ENCODE measurements around the gene POTEF. TPM values are rescaled to one million over a fixed set of nuclear protein-coding genes. Genes with fewer than 3 reads are reported as not detected.
"Not testable (repeated sequence)": the region's sequence is repeated elsewhere in the genome, so short reads cannot be mapped to it uniquely, and the experiment has no call there.

POTEF gene
- total RNA-seq, 4 donors from 2014 or later = not detected

- Histone ChIP-seq H3K4me3 (no peak overlapping the region), H3K36me3 (no peaks in the 10 kb centered on the region), H3K27me3 (no peaks in the 10 kb centered on the region), H3K4me1 (no peaks in the 10 kb centered on the region), H3K9me3 (no peaks in the 10 kb centered on the region), H3K27ac (no peak overlapping the region)
- in situ Hi-C loops (cut with MboI; ENCODE audit: low pct_ligation_motif_present in 1 of 4, low pct_unique_long_range_greater_than_20kb in 1 of 4, low sequenced_read_pairs in 3 of 4) = loop anchor here in 2 of 4 donors (25.0 kb wide), 1 partner anchor 182 kb away; the partner anchor contains the start of gene IMP4 (in 2 of the 2)
- TF ChIP-seq POLR2A (IDR thresholded peaks at IDR 0.05) (no peak), EP300 (IDR thresholded peaks at IDR 0.05; ENCODE audit: low read depth) (no peak), POLR2AphosphoS5 (IDR thresholded peaks at IDR 0.05) (no peak), CTCF (IDR thresholded peaks at IDR 0.05) (no peak)
- WGBS, 2 donors (ENCODE audit: low coverage in 1 of 2) = 91 to 100% methylated on average over 1 to 26 of the region's 29 CpGs
- no peak for DNase-seq
- intact Hi-C loops (cut with DNase I; ENCODE audit: low total_unique reads) = no loop called here
Observed at GRCh38 chr2:130154773-130155765, 26.0 kb upstream of the POTEF start.

GRCh38 chr2:130154423-130154770 lies 25.4 kb upstream of the POTEF start:
- intact Hi-C loops (cut with DNase I; ENCODE audit: low total_unique reads); H3K27ac ChIP-seq; H3K36me3 ChIP-seq; H3K9me3 ChIP-seq; H3K27me3 ChIP-seq; DNase-seq; H3K4me3 ChIP-seq; H3K4me1 ChIP-seq: not testable (repeated sequence)
- WGBS, 2 donors (ENCODE audit: low coverage in 1 of 2) = 91% methylated on average over 8 of the region's 8 CpGs; no CpG with 5 or more reads in 1 of the 2 donors
- in situ Hi-C loops (cut with MboI; ENCODE audit: low pct_ligation_motif_present in 1 of 4, low pct_unique_long_range_greater_than_20kb in 1 of 4, low sequenced_read_pairs in 3 of 4) = loop anchor here in 2 of 4 donors (25.0 kb wide), 1 partner anchor 183 kb away; the partner anchor contains the start of gene IMP4 (in 2 of the 2)

GRCh38 chr2:130153721-130154422 lies 24.9 kb upstream of the POTEF start:
- H3K36me3 ChIP-seq; H3K4me3 ChIP-seq; intact Hi-C loops (cut with DNase I; ENCODE audit: low total_unique reads); H3K9me3 ChIP-seq; H3K4me1 ChIP-seq; DNase-seq; H3K27ac ChIP-seq; H3K27me3 ChIP-seq: not testable (repeated sequence)
- in situ Hi-C loops (cut with MboI; ENCODE audit: low pct_ligation_motif_present in 1 of 4, low pct_unique_long_range_greater_than_20kb in 1 of 4, low sequenced_read_pairs in 3 of 4) = loop anchor here in 2 of 4 donors (25.0 kb wide), 1 partner anchor 183 kb away; the partner anchor contains the start of gene IMP4 (in 2 of the 2)
- WGBS, 2 donors (ENCODE audit: low coverage in 1 of 2) = 97% methylated on average over 18 of the region's 23 CpGs; no CpG with 5 or more reads in 1 of the 2 donors

- Histone ChIP-seq H3K4me3 (no peak overlapping the region), H3K4me1 (no peaks in the 10 kb centered on the region), H3K9me3 (no peaks in the 10 kb centered on the region), H3K27ac (no peak overlapping the region), H3K36me3 (no peaks in the 10 kb centered on the region), H3K27me3 (no peaks in the 10 kb centered on the region)
- in situ Hi-C loops (cut with MboI; ENCODE audit: low pct_ligation_motif_present in 1 of 4, low pct_unique_long_range_greater_than_20kb in 1 of 4, low sequenced_read_pairs in 3 of 4) (loop anchor here in 2 of 4 donors (25.0 kb wide), 1 partner anchor 184 kb away; the partner anchor contains the start of gene IMP4 (in 2 of the 2)), intact Hi-C loops (cut with DNase I; ENCODE audit: low total_unique reads) (no loop called here)
- TF ChIP-seq EP300 (IDR thresholded peaks at IDR 0.05; ENCODE audit: low read depth) = no peak
- TF ChIP-seq POLR2AphosphoS5 (IDR thresholded peaks at IDR 0.05) = no peak
- TF ChIP-seq POLR2A (IDR thresholded peaks at IDR 0.05) = no peak
- no peak for TF ChIP-seq CTCF (IDR thresholded peaks at IDR 0.05)
- 93% methylated on average over 21 of the region's 25 CpGs; no CpG with 5 or more reads in 1 of the 2 donors for WGBS, 2 donors (ENCODE audit: low coverage in 1 of 2)
- DNase-seq = no peak
Observed at GRCh38 chr2:130152816-130153595, 24.0 kb upstream of the POTEF start.

GRCh38 chr2:130152136-130152815 lies 23.3 kb upstream of the POTEF start:
- DNase-seq; H3K4me1 ChIP-seq; intact Hi-C loops (cut with DNase I; ENCODE audit: low total_unique reads); H3K9me3 ChIP-seq; H3K27ac ChIP-seq; H3K4me3 ChIP-seq; H3K27me3 ChIP-seq; H3K36me3 ChIP-seq: not testable (repeated sequence)
- in situ Hi-C loops (cut with MboI; ENCODE audit: low pct_ligation_motif_present in 1 of 4, low pct_unique_long_range_greater_than_20kb in 1 of 4, low sequenced_read_pairs in 3 of 4) = loop anchor here in 2 of 4 donors (25.0 kb wide), 1 partner anchor 185 kb away; the partner anchor contains the start of gene IMP4 (in 2 of the 2)
- 95% methylated on average over 25 of the region's 27 CpGs; no CpG with 5 or more reads in 1 of the 2 donors for WGBS, 2 donors (ENCODE audit: low coverage in 1 of 2)

GRCh38 chr2:130151145-130151512 lies 22.1 kb upstream of the POTEF start:
- H3K9me3 ChIP-seq; H3K27ac ChIP-seq; H3K4me3 ChIP-seq; DNase-seq; H3K27me3 ChIP-seq; intact Hi-C loops (cut with DNase I; ENCODE audit: low total_unique reads); H3K4me1 ChIP-seq; H3K36me3 ChIP-seq: not testable (repeated sequence)
- 69% methylated on average over 5 of the region's 5 CpGs; no CpG with 5 or more reads in 1 of the 2 donors for WGBS, 2 donors (ENCODE audit: low coverage in 1 of 2)
- in situ Hi-C loops (cut with MboI; ENCODE audit: low pct_ligation_motif_present in 1 of 4, low pct_unique_long_range_greater_than_20kb in 1 of 4, low sequenced_read_pairs in 3 of 4) = loop anchor here in 2 of 4 donors (25.0 kb wide), 1 partner anchor 186 kb away; the partner anchor contains the start of gene IMP4 (in 2 of the 2)

Data from transverse colon (tissue), 4 donors.